SHP77 (cell line): ENCODE data around the gene SLC7A10.

Source experiments
- DNase-seq, 2 experiments: peaks; one replicate each; lab custom pipeline; 2025; lab: John Stamatoyannopoulos, UW

The SLC7A10 gene

GRCh38 chr19:33254245-33254824, 28.7 kb upstream of the SLC7A10 start:
- DNase-seq, result no peak

GRCh38 chr19:33252971-33253370, 27.3 kb upstream of the SLC7A10 start:
- DNase-seq, result no peak

GRCh38 chr19:33252418-33252962, 26.8 kb upstream of the SLC7A10 start:
- DNase-seq, result no peak

GRCh38 chr19:33251526-33252090, 26.0 kb upstream of the SLC7A10 start:
- DNase-seq, result no peak

GRCh38 chr19:33251076-33251475, 25.4 kb upstream of the SLC7A10 start:
- DNase-seq, result no peak

GRCh38 chr19:33250500-33250899, 24.9 kb upstream of the SLC7A10 start:
- DNase-seq, result no peak

GRCh38 chr19:33249740-33250366, 24.2 kb upstream of the SLC7A10 start:
- DNase-seq, result no peak

- DNase-seq, result no peak
These were observed 23.4 kb upstream of the SLC7A10 start for GRCh38 chr19:33248954-33249613.

GRCh38 chr19:33248553-33248953, 22.9 kb upstream of the SLC7A10 start:
- no peak for DNase-seq

GRCh38 chr19:33248104-33248503, 22.5 kb upstream of the SLC7A10 start:
- DNase-seq, result no peak

- DNase-seq, result no peak
These were observed 21.8 kb upstream of the SLC7A10 start for GRCh38 chr19:33247441-33247819.

GRCh38 chr19:33246709-33247440, 21.2 kb upstream of the SLC7A10 start:
- no peak for DNase-seq

- DNase-seq, result no peak
These were observed 20.5 kb upstream of the SLC7A10 start for GRCh38 chr19:33245948-33246708.

- no peak for DNase-seq
These were observed 17.3 kb upstream of the SLC7A10 start for GRCh38 chr19:33242911-33243310.

- DNase-seq, result no peak
These were observed 16.5 kb upstream of the SLC7A10 start for GRCh38 chr19:33242131-33242530.

GRCh38 chr19:33241530-33242101, 16.0 kb upstream of the SLC7A10 start:
- DNase-seq, result peak in 1 of 2 experiments; percentile 2

- no peak for DNase-seq
These were observed 15.5 kb upstream of the SLC7A10 start for GRCh38 chr19:33241091-33241529.

- DNase-seq, result no peak
These were observed 14.6 kb upstream of the SLC7A10 start for GRCh38 chr19:33240181-33240771.

- DNase-seq, result no peak
These were observed 13.7 kb upstream of the SLC7A10 start for GRCh38 chr19:33239223-33239975.
